BJ (cell line): Measurements from ENCODE around the gene GRIK3. TPM values are rescaled to one million over a fixed set of nuclear protein-coding genes. Genes with fewer than 3 reads are reported as not detected.

ENCODE experiments used
- CTCF ChIA-PET: fragments of 350-600 bp; formaldehyde crosslinking; extraction: SDS; loops from one replicate; lab custom pipeline; 2021; ENCODE audit warnings: antibody characterized with exemption, inconsistent platforms; lab: Yijun Ruan, JAX
- POLR2A ChIA-PET: fragments of 300-600 bp; sonication (Branson Sonifier 250); formaldehyde crosslinking; extraction: SDS; loops from one replicate; lab custom pipeline; 2021; ENCODE audit warnings: antibody characterized with exemption; lab: Charles Lee
- DNase-seq: peaks from one replicate; pipeline ENCODE4 v3.0.0-alpha.2; 2011; ENCODE audit warnings: low read depth
- H3K27me3 ChIP-seq: 2 replicates; pipeline ENCODE4 v1.6.0; 2011; ENCODE audit warnings: low read length; ENCODE audit not compliant: control insufficient read depth, insufficient read depth
- H3K36me3 ChIP-seq: 2 replicates; pipeline ENCODE4 v1.5.1; 2011; ENCODE audit warnings: low read length; ENCODE audit not compliant: control insufficient read depth, insufficient read depth
- H3K4me3 ChIP-seq: 2 replicates; pipeline ENCODE4 v1.5.1; 2011; ENCODE audit warnings: low read depth, mild to moderate bottlenecking, control low read depth, low read length
- polyA plus RNA-seq: library from polyadenylated mRNA; depleted of rRNA; stranded (reverse); fragments of >200 nt; gene quantifications from 2 replicates; pipeline ENCODE4 v1.2.3, GENCODE V29; 2011
- TF ChIP-seq, protein P1 (sequence below): IDR thresholded peaks from 2 replicates; pipeline ENCODE4 v1.5.1; 2011; ENCODE audit warnings: low read depth, mild to moderate bottlenecking, control low read depth, inconsistent platforms, low read length, moderate library complexity; ENCODE audit not compliant: insufficient read depth

The GRIK3 gene
- polyA plus RNA-seq, 1 experiment, result not detected

DNA sequence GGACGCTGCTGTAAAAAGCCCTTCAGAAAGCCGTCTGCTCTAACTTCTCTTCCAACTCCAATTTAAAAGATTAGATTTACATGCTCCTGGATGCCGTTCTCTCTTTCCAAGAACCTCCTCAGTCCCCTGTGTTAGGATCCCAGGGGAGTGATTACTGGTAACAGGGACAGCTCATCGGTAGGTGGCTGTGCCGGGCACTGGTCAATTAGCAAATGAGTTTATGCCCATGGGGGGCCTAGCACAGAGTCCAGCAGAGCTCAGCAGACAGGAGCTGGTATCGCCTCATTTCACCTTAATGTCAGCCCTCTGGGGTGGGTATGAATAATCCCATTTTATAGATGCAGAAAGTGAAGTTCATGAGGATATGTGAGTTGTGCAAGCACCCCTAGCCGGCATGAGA, 191.9 kb downstream of the GRIK3 start:
- ChIA-PET POLR2A (no interaction called here), CTCF (no interaction called here)
- Histone ChIP-seq H3K4me3 (no peak overlapping the region), H3K27me3 (no peaks in the 10 kb centered on the region), H3K36me3 (no peaks in the 10 kb centered on the region)
- TF ChIP-seq, protein P1, sequence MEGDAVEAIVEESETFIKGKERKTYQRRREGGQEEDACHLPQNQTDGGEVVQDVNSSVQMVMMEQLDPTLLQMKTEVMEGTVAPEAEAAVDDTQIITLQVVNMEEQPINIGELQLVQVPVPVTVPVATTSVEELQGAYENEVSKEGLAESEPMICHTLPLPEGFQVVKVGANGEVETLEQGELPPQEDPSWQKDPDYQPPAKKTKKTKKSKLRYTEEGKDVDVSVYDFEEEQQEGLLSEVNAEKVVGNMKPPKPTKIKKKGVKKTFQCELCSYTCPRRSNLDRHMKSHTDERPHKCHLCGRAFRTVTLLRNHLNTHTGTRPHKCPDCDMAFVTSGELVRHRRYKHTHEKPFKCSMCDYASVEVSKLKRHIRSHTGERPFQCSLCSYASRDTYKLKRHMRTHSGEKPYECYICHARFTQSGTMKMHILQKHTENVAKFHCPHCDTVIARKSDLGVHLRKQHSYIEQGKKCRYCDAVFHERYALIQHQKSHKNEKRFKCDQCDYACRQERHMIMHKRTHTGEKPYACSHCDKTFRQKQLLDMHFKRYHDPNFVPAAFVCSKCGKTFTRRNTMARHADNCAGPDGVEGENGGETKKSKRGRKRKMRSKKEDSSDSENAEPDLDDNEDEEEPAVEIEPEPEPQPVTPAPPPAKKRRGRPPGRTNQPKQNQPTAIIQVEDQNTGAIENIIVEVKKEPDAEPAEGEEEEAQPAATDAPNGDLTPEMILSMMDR, result no peak
- no peak for DNase-seq

DNA sequence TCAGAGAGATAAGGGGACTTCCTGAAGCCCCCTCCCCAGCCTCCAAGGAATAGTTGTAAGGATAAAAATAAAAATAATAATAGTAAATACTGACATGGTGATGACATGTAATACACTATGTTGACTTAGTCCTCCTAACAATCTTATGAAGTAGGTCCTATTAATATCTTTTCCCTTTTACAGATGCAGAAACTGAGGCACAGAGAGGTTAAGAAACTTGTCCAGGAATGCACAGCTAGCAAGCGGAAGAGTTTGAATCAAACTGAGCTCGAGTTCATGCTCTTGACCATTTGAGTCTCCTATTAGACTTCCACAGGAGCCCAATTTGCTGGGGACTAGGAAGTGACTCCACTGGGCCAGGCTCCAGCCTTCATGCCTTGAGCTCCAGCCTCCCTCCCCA, 194.8 kb downstream of the GRIK3 start:
- TF ChIP-seq, protein P1, result no peak
- CTCF ChIA-PET, result no interaction called here
- POLR2A ChIA-PET, result no interaction called here
- DNase-seq, result no peak
- Histone ChIP-seq H3K27me3 (no peaks in the 10 kb centered on the region), H3K36me3 (no peaks in the 10 kb centered on the region), H3K4me3 (no peak overlapping the region)

DNA sequence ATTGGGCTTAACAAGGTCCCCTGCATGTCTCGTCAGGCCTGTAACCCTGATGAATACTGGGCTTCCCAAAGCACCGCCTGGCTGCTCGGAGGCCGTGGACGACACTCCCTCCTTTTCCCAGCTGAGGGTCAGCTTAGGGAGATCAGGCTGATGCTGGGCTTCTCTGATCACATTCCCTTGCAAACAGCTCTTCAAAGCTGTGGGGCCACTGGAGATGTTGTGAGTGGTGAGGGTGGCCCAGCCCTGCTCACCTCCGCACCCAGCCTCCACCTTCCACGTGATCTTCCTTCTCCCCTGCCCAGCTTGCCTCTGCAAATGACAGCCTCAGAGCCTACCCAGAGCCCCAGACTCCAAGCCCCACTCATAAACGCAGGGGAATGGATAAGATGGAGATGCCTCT, 195.4 kb downstream of the GRIK3 start:
- TF ChIP-seq, protein P1, result no peak
- no peaks in the 10 kb centered on the region for H3K36me3 ChIP-seq
- CTCF ChIA-PET, result no interaction called here
- no peak for DNase-seq
- POLR2A ChIA-PET, result no interaction called here
- H3K27me3 ChIP-seq, result no peaks in the 10 kb centered on the region
- H3K4me3 ChIP-seq, result no peak overlapping the region

DNA sequence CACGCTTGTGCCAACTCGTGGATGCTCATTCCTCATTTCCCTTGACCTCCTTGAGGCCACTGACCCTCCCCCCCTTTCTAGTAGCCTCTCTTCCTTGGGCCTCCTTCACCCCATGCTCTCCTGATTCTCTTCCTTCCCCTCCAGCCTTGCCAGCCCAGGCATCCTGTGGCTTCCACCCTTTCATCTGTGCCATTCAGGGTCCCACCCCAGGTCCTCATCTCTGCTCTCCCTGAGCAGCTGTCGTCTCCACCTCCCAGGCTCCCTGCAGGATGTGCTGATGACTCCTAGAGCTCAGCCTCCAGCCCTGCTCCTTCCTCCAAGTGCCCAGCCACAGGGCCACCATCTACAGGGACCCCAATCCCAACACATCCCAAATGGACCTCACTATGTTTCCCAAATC, 197.4 kb downstream of the GRIK3 start:
- TF ChIP-seq, protein P1, result no peak
- no peaks in the 10 kb centered on the region for H3K36me3 ChIP-seq
- no peak overlapping the region for H3K4me3 ChIP-seq
- no peaks in the 10 kb centered on the region for H3K27me3 ChIP-seq
- DNase-seq, result no peak
- ChIA-PET POLR2A (no interaction called here), CTCF (interaction anchor here (0.6 kb wide), 1 partner anchor 105 kb away, joined by 3 read pairs; no protein-coding TSS in a partner anchor)

DNA sequence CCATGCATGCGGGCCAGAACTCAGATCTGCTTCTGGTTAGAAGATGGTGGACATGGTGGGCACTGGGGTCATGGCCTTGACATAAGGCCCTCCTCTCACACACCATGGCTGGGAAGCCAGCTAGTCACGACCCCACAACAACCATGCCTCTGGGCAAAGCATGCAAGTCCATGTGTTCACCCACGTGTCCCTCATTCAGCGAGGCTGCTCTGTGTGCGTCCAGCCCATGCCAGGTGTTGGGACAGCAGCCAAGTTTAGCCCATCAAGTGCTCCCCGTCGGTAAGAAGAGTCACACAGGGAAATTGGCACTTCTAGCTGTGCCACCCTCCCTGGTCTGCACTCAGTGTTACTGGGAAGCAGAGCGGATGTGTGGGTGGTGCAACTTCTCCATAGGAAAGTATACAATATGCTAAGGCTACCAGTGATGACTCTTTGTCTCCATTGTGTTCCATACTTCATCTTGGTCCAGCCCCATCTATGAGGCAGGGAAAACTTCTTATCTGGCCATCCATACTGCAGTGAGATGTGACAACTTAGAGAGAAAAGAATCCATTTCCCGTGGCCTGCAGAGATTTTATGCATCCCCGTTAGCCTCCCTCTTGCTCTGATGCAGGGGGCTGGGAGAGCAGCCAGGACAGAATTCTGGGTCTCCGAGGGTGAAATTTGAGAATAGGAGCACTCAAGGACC, 198.0 kb downstream of the GRIK3 start:
- CTCF ChIA-PET, result interaction anchor here (0.6 kb wide), 1 partner anchor 105 kb away, joined by 3 read pairs; no protein-coding TSS in a partner anchor

More for the DNA sequence above, 198.0 kb downstream of the GRIK3 start:
- TF ChIP-seq, protein P1, result no peak
- POLR2A ChIA-PET, result no interaction called here
- DNase-seq, result no peak
- Histone ChIP-seq H3K4me3 (no peak overlapping the region), H3K36me3 (no peaks in the 10 kb centered on the region), H3K27me3 (no peaks in the 10 kb centered on the region)
